Amniotic epithelial cell (primary cell): ENCODE data around the gene HIVEP3.

Experiments used
- DNase-seq: peaks from one replicate; pipeline ENCODE4 v3.0.0-alpha.2; 2010; ENCODE audit warnings: low read depth

The HIVEP3 gene

DNA sequence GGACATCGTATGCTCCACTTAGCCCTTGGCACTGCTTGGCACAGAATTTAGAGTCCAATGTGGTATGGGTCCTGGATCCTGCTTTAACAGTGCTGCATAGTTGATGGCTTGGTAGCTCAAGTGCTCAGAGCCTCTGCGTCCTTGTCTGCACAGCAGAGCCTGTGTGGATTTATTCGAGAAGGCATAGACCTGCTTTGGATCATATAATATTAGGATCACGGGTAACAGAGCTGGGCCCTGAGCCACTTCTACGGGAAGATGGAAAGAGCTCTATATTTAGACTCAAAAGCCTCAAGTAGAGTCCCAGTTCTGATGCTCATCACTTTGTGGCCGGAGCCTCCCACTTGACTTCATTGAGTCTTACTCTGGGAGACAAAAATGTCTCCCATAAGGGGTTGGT lies 269.9 kb downstream of the HIVEP3 start:
- no peak for DNase-seq

DNA sequence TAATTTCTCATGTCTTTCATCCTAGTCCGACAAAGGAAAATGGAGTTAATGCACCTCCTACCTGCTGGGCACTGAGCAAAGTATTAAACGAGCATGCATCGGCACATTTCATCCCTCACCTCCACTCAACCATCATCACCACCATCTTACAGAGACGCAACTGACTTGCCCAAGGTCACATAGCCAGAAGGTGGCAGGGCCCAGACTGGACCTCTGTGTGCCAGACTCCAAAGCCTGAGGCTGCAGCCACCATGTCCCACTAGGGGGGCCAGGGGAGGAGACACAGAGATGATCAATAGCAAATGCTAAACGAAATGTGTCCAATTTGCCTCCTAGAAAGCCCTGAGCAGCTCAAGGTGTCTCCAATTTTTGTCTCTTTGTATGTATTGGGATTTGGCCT lies 270.5 kb downstream of the HIVEP3 start:
- no peak for DNase-seq

DNA sequence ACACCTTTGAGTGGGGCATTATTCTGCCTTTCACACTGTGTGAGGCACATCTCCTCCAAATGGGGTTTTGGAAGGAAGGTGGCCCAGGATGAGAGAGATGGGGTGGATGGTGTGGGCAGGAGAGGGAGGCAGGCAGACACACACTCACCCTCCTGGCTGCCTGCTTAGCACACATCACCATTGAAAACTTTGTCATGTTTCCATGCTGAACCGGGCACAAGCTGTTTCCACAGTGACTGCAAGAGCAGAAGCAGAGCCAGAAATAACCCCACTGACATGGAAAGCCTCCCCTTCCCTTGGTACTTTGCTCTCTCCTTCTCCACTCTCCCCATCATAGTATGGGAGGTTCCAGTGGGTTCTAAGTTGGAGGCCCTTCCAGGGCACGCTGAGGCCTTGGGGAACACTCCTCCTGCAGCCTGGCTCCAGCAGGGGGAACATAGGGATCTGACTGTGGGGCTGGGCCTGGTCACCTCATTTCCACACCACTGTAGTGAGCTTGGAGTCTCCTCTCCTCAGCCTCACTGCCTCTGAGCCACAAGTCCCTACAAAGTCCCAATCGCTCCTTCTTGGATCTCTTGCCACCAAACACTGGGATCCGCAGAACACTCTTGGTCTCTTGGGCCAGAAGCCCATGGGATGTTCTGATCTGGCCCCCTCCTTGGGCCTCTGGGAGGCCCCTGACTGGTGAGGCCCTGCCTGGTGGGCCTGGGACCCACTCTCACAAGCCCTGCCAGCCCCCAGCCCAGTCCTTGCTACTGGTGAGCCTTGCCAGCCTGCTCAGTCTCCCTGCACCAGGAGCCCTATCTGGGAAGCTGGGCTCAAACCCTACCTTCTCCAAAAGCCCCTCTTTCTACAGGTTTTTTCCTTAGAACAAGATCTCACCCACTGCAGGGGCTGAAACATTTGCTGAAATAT lies 271.2 kb downstream of the HIVEP3 start:
- DNase-seq: no peak

- DNase-seq: no peak
Observed at GRCh38 chr1:41646186-41646585, 272.5 kb downstream of the HIVEP3 start.

DNA sequence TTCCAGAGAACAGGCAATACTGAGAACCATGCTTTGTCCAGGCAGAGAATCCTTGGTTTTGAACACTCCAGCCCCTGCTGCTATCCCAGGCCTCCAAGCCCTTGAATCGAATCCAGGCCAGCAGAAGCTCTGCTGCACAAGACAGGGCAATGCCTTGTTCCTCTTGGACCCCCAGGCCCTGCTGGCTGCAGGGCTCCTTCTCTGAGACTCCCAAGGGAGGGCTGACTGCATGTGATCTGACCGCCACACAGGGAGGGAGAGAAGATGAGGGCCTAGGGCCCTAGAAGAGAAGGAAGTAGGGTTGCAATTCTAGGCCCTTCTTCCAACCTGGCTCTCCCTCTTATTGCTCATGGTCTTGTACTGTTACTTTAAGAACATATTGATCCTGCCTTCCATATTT lies 273.7 kb downstream of the HIVEP3 start:
- no peak for DNase-seq

- DNase-seq: no peak
Observed at GRCh38 chr1:41642922-41643821, 275.6 kb downstream of the HIVEP3 start.

GRCh38 chr1:41641941-41642527 lies 276.7 kb downstream of the HIVEP3 start:
- DNase-seq: no peak

DNA sequence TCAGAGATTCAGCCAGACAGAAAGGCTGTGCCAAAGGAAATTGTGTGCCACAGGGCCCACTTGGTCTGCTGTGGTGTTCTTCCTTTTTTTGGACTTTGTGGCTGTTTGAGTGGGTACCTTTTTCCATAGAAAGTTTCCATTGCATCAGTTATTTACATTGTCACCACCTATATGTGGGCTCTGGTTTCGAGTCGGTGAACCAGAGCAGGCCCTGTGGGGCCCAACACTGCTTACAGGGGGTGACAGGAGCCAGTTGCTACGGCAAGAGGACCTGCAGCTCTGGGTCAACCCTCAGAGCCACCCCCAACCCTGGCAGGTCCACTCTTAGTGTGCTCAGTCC lies 277.3 kb downstream of the HIVEP3 start:
- no peak for DNase-seq

GRCh38 chr1:41640756-41641474 lies 277.8 kb downstream of the HIVEP3 start:
- DNase-seq: no peak

GRCh38 chr1:41640141-41640751 lies 278.5 kb downstream of the HIVEP3 start:
- no peak for DNase-seq

- no peak for DNase-seq
Observed at GRCh38 chr1:41639332-41639936, 279.3 kb downstream of the HIVEP3 start.

- DNase-seq: no peak
Observed at GRCh38 chr1:41638086-41639024, 280.4 kb downstream of the HIVEP3 start.

- no peak for DNase-seq
Observed at GRCh38 chr1:41637367-41637766, 281.4 kb downstream of the HIVEP3 start.

DNA sequence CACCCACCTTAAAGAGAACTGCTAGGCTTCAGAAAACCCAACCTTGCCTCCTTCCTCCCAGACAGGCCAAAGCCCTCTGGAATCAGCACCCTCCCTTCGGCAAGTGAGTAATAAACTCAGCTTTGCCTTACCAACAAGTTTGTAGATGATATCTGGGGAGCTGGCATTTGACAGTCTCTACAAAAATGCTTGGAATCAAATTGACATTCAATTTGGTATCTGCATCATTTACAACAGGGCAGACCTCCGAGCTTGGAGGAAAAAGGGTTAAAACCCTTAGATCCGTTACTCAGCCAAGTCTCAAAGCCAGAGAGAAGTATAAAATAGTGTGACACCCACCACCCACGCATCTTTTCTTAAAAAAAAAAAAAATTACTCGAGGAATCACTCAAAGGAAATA lies 285.0 kb downstream of the HIVEP3 start:
- peak; percentile 46 for DNase-seq

GRCh38 chr1:41632781-41633575 lies 285.7 kb downstream of the HIVEP3 start:
- DNase-seq: no peak

DNA sequence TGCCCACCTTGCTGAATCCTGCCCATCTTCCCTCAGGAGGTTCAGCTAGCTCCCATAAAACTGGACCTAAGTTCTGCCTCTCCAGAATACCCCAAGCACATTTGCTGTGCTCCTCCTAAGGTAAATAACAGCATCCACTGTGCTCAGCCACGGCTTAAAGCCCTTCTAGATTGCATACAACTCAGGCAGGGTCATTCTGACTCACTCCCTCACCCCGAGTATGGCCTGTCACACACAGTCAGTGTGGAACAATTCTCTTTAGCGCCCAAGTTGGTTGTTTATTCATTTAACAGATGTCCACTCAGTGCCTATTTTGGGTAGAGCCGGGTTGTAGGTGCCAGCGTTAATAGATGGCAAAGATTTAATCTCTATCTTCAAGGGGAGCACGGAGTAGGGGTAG lies 286.8 kb downstream of the HIVEP3 start:
- peak; percentile 73 for DNase-seq

DNA sequence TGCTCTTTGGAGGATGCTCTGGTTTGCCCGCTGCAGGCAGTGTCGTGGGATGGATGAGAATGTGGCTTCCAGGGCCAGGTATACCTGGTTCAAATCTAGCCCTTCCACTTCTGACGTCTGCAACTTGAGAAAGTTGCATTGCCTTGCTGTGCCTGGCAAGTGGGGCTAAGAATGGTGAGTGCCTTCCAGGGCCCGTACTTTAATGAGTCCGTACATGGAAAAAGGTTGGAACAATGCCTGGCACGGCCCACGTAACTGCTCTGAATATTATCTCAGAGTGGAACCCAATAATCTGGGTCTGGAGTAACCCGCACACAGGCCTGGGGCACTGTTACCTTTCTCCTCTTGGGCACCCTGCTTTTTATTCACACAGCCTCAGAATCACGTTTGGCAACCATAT lies 287.6 kb downstream of the HIVEP3 start:
- DNase-seq: no peak

DNA sequence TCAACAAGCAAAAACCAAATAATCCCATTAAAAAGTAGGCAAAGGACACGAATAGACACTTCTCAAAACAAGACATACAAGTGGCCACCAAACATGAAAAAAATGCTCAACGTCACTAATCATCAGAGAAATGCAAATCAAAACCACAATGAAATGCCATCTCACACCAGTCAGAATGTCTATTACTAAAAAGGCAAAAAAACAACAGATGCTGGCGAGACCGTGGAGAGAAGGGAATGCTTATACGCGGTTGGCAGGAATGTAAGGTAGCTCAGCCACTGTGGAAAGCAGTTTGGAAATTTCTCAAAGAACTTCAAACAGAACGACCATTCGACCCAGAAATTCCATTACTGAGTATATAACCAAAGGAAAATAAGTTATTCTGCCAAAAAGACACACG lies 289.2 kb downstream of the HIVEP3 start:
- DNase-seq: peak; percentile 89

DNA sequence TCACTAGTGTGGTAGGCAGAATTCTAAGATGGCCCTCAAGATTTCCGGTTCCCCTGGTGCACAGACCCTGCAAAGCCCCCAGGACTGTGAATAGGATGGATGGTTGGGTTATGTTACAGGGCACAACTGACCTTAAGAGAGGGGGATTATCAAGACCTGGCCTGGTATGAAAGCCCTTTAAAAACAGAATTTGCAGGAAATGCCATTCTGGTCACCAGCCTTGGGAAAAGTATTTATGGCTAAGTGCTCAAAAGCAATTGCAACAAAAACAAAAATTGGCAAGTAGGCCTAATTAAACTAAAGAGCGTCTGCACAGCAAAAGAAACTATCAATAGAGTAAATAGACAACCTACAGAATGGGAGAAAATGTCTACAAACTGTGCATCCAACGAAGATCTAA lies 289.6 kb downstream of the HIVEP3 start:
- DNase-seq: no peak
